Sigmoid colon (tissue), 4 donors: ENCODE data around the gene UBE2E2.

Experiments
- CTCF ChIP-seq, 4 experiments: fragments of 450-650 bp in 3 of 4; fragments of 200-600 bp in 1 of 4; IDR thresholded peaks; one replicate each; pipeline ENCODE4 v1.5.1; 2016 to 2019; ENCODE audit warnings: antibody characterized with exemption in 4 of 4, mild to moderate bottlenecking in 3 of 4, moderate library complexity in 2 of 4
- POLR2AphosphoS5 ChIP-seq, 4 donors: sonication (generic); formaldehyde crosslinking; IDR thresholded peaks; one replicate each; pipeline ENCODE4 v1.6.1; 2017; ENCODE audit warnings: antibody characterized with exemption in 4 of 4

- TF ChIP-seq CTCF (IDR thresholded peaks at IDR 0.05) (no peak), POLR2AphosphoS5 (IDR thresholded peaks at IDR 0.05) (no peak)
Observed at GRCh38 chr3:23430781-23431398, 227.8 kb downstream of the UBE2E2 start.
